DMS114 treated with DMSO at 0.1 percent for 48 hours (cell line): Measurements from ENCODE around the gene NOTCH3.

ENCODE experiments used
- DNase-seq: peaks from one replicate; lab custom pipeline; 2025; ENCODE audit not compliant: unreplicated experiment; lab: John Stamatoyannopoulos, UW

Gene NOTCH3

GRCh38 chr19:15200553-15201364, at the start of gene NOTCH3:
TSS of gene NOTCH3 (minus strand) at chr19:15200995. CDS start at chr19:15200905, 90 bp downstream.
- DNase-seq, result no peak

- DNase-seq, result no peak
Observed at GRCh38 chr19:15250640-15250993, 49.8 kb upstream of the NOTCH3 start.

GRCh38 chr19:15249972-15250639, 49.3 kb upstream of the NOTCH3 start:
- no peak for DNase-seq

GRCh38 chr19:15249528-15249874, 48.7 kb upstream of the NOTCH3 start:
- DNase-seq, result no peak

- DNase-seq, result no peak
Observed at GRCh38 chr19:15248648-15249527, 48.1 kb upstream of the NOTCH3 start.

GRCh38 chr19:15248106-15248505, 47.3 kb upstream of the NOTCH3 start:
- no peak for DNase-seq

GRCh38 chr19:15247107-15248014, 46.6 kb upstream of the NOTCH3 start:
- no peak for DNase-seq

- no peak for DNase-seq
Observed at GRCh38 chr19:15246198-15246481, 45.3 kb upstream of the NOTCH3 start.

GRCh38 chr19:15245370-15246197, 44.8 kb upstream of the NOTCH3 start:
- no peak for DNase-seq

- DNase-seq, result no peak
Observed at GRCh38 chr19:15244808-15245207, 44.0 kb upstream of the NOTCH3 start.

GRCh38 chr19:15244106-15244803, 43.5 kb upstream of the NOTCH3 start:
- DNase-seq, result no peak

- no peak for DNase-seq
Observed at GRCh38 chr19:15243236-15243957, 42.6 kb upstream of the NOTCH3 start.

GRCh38 chr19:15241259-15241910, 40.6 kb upstream of the NOTCH3 start:
- DNase-seq, result no peak

- DNase-seq, result no peak
Observed at GRCh38 chr19:15240515-15240914, 39.7 kb upstream of the NOTCH3 start.

- DNase-seq, result no peak
Observed at GRCh38 chr19:15239337-15239949, 38.6 kb upstream of the NOTCH3 start.

GRCh38 chr19:15238639-15239155, 37.9 kb upstream of the NOTCH3 start:
- no peak for DNase-seq

- no peak for DNase-seq
Observed at GRCh38 chr19:15237759-15238638, 37.2 kb upstream of the NOTCH3 start.
